ENCODE measurements around the gene MTURN.

The MTURN gene

GRCh38 chr7:30162622-30163124 lies 27.9 kb downstream of the MTURN start:
- no peak for DNase-seq (ENCODE audit: low spot score)

- no peak for DNase-seq (ENCODE audit: low spot score)
Measured at GRCh38 chr7:30163231-30163894, 28.6 kb downstream of the MTURN start.

- peak; percentile 35 for DNase-seq (ENCODE audit: low spot score)
Measured at GRCh38 chr7:30164567-30164966, 29.8 kb downstream of the MTURN start.

- DNase-seq (ENCODE audit: low spot score) = no peak
Measured at GRCh38 chr7:30165590-30165989, 30.8 kb downstream of the MTURN start.

GRCh38 chr7:30166155-30166840 lies 31.5 kb downstream of the MTURN start:
- no peak for DNase-seq (ENCODE audit: low spot score)

- no peak for DNase-seq (ENCODE audit: low spot score)
Measured at GRCh38 chr7:30166841-30167235, 32.1 kb downstream of the MTURN start.

- no peak for DNase-seq (ENCODE audit: low spot score)
Measured at GRCh38 chr7:30167901-30168300, 33.1 kb downstream of the MTURN start.

- DNase-seq (ENCODE audit: low spot score) = no peak
Measured at GRCh38 chr7:30168835-30169573, 34.2 kb downstream of the MTURN start.

- no peak for DNase-seq (ENCODE audit: low spot score)
Measured at GRCh38 chr7:30169579-30169978, 34.8 kb downstream of the MTURN start.

- DNase-seq (ENCODE audit: low spot score) = no peak
Measured at GRCh38 chr7:30170476-30171205, 35.9 kb downstream of the MTURN start.

- DNase-seq (ENCODE audit: low spot score) = no peak
Measured at GRCh38 chr7:30171766-30172447, 37.1 kb downstream of the MTURN start.

GRCh38 chr7:30172451-30172850 lies 37.7 kb downstream of the MTURN start:
- DNase-seq (ENCODE audit: low spot score) = no peak

- no peak for DNase-seq (ENCODE audit: low spot score)
Measured at GRCh38 chr7:30173058-30173897, 38.5 kb downstream of the MTURN start.

GRCh38 chr7:30175180-30175579 lies 40.4 kb downstream of the MTURN start:
- no peak for DNase-seq (ENCODE audit: low spot score)

GRCh38 chr7:30175636-30176147 lies 40.9 kb downstream of the MTURN start:
- DNase-seq (ENCODE audit: low spot score) = no peak

GRCh38 chr7:30176463-30177109 lies 41.8 kb downstream of the MTURN start:
- no peak for DNase-seq (ENCODE audit: low spot score)

- no peak for DNase-seq (ENCODE audit: low spot score)
Measured at GRCh38 chr7:30177186-30177585, 42.4 kb downstream of the MTURN start.

GRCh38 chr7:30177965-30178364 lies 43.2 kb downstream of the MTURN start:
- DNase-seq (ENCODE audit: low spot score) = no peak

- DNase-seq (ENCODE audit: low spot score) = no peak
Measured at GRCh38 chr7:30178748-30179436, 44.1 kb downstream of the MTURN start.
